KOPT-K1 (cell line): ENCODE measurements around the gene TFF1.
A peak's percentile ranks its signal among the peaks of the same experiment; 100 is the strongest.
"Not testable (repeated sequence)": the region's sequence is repeated elsewhere in the genome, so short reads cannot be mapped to it uniquely, and the experiment has no call there.

ENCODE experiments used
- H3K27ac ChIP-seq: fragments of 200-600 bp; sonication (generic); 2 replicates; pipeline ENCODE4 v1.5.1; 2016; ENCODE audit warnings: antibody characterized with exemption, mild to moderate bottlenecking, low read depth, low read length; ENCODE audit not compliant: poor library complexity, severe bottlenecking
- H3K36me3 ChIP-seq: fragments of 200-600 bp; sonication (generic); 2 replicates; pipeline ENCODE4 v1.5.1; 2017; ENCODE audit warnings: antibody characterized with exemption, mild to moderate bottlenecking, low read length, moderate library complexity; ENCODE audit not compliant: insufficient read depth
- H3K9me3 ChIP-seq: fragments of 200-600 bp; sonication (generic); 2 replicates; pipeline ENCODE4 v1.5.1; 2017; ENCODE audit warnings: antibody characterized with exemption, low read length, mild to moderate bottlenecking; ENCODE audit not compliant: insufficient read depth, poor library complexity, severe bottlenecking

The TFF1 gene

GRCh38 chr21:42366292-42367010 is at the start of gene TFF1:
Gene TFF1, minus strand, starts transcription at chr21:42366535. Its CDS starts 40 bp downstream, at chr21:42366495.
- Histone ChIP-seq H3K36me3 (no peaks in the 10 kb centered on the region), H3K27ac (no peak within 1 kb of the TSS)

GRCh38 chr21:42414928-42415769 is 48.8 kb upstream of the TFF1 start:
- peaks cover 100% of the 10 kb centered on the region for H3K36me3 ChIP-seq
- peak overlapping the region; percentile 31 for H3K27ac ChIP-seq
- peaks cover 11% of the 10 kb centered on the region for H3K9me3 ChIP-seq

More at GRCh38 chr21:42366292-42367010, at the start of gene TFF1:
- H3K9me3 ChIP-seq: no peaks in the 10 kb centered on the region

GRCh38 chr21:42414553-42414927 is 48.2 kb upstream of the TFF1 start:
- Histone ChIP-seq H3K9me3 (peaks cover 8% of the 10 kb centered on the region), H3K27ac (no peak overlapping the region), H3K36me3 (peaks cover 100% of the 10 kb centered on the region)

- Histone ChIP-seq H3K36me3 (peaks cover 100% of the 10 kb centered on the region), H3K9me3 (peaks cover 3% of the 10 kb centered on the region), H3K27ac (no peak overlapping the region)
Observed at GRCh38 chr21:42414066-42414465, 47.7 kb upstream of the TFF1 start.

GRCh38 chr21:42413500-42413899 is 47.2 kb upstream of the TFF1 start:
- peaks cover 99% of the 10 kb centered on the region for H3K36me3 ChIP-seq
- no peak overlapping the region for H3K27ac ChIP-seq
- H3K9me3 ChIP-seq: no peaks in the 10 kb centered on the region

- H3K9me3 ChIP-seq: no peaks in the 10 kb centered on the region
- no peak overlapping the region for H3K27ac ChIP-seq
- peaks cover 99% of the 10 kb centered on the region for H3K36me3 ChIP-seq
Observed at GRCh38 chr21:42413093-42413492, 46.8 kb upstream of the TFF1 start.

GRCh38 chr21:42412636-42412933 is 46.2 kb upstream of the TFF1 start:
- Histone ChIP-seq H3K9me3 (no peaks in the 10 kb centered on the region), H3K27ac (no peak overlapping the region), H3K36me3 (peaks cover 99% of the 10 kb centered on the region)

- H3K36me3 ChIP-seq: peaks cover 99% of the 10 kb centered on the region
- no peak overlapping the region for H3K27ac ChIP-seq
- H3K9me3 ChIP-seq: no peaks in the 10 kb centered on the region
Observed at GRCh38 chr21:42411891-42412635, 45.7 kb upstream of the TFF1 start.

GRCh38 chr21:42411197-42411869 is 45.0 kb upstream of the TFF1 start:
- peaks cover 96% of the 10 kb centered on the region for H3K36me3 ChIP-seq

GRCh38 chr21:42409366-42409765 is 43.0 kb upstream of the TFF1 start:
- Histone ChIP-seq H3K9me3 (no peaks in the 10 kb centered on the region), H3K36me3 (peaks cover 76% of the 10 kb centered on the region), H3K27ac (no peak overlapping the region)

More at GRCh38 chr21:42411197-42411869, 45.0 kb upstream of the TFF1 start:
- H3K27ac ChIP-seq: no peak overlapping the region
- no peaks in the 10 kb centered on the region for H3K9me3 ChIP-seq

GRCh38 chr21:42408718-42409117 is 42.4 kb upstream of the TFF1 start:
- peaks cover 69% of the 10 kb centered on the region for H3K36me3 ChIP-seq
- H3K9me3 ChIP-seq: not testable (repeated sequence)

GRCh38 chr21:42407476-42407875 is 41.1 kb upstream of the TFF1 start:
- H3K36me3 ChIP-seq: peaks cover 57% of the 10 kb centered on the region
- no peaks in the 10 kb centered on the region for H3K9me3 ChIP-seq
- peak overlapping the region; percentile 99 for H3K27ac ChIP-seq

More at GRCh38 chr21:42408718-42409117, 42.4 kb upstream of the TFF1 start:
- not testable (repeated sequence) for H3K27ac ChIP-seq

- H3K36me3 ChIP-seq: peaks cover 51% of the 10 kb centered on the region
- peaks cover 4% of the 10 kb centered on the region for H3K9me3 ChIP-seq
- peak overlapping the region; percentile 99 for H3K27ac ChIP-seq
Observed at GRCh38 chr21:42406866-42407265, 40.5 kb upstream of the TFF1 start.

GRCh38 chr21:42406201-42406621 is 39.9 kb upstream of the TFF1 start:
- Histone ChIP-seq H3K27ac (peak overlapping the region; percentile 99), H3K9me3 (peaks cover 10% of the 10 kb centered on the region), H3K36me3 (peaks cover 44% of the 10 kb centered on the region)
